ENCODE results near the gene GNAZ. TPM values are rescaled to one million over a fixed set of nuclear protein-coding genes. Genes with fewer than 3 reads are reported as not detected.

The GNAZ gene
- total and polyA plus RNA-seq, 4 donors, result 0.21 to 2.2 (median 0.38) TPM

GRCh38 chr22:23069502-23070357 lies 589 bp upstream of the GNAZ start:
- no peaks in the 10 kb centered on the region for H3K27me3 ChIP-seq (ENCODE audit: control insufficient read depth in 4 of 4, insufficient read depth in 4 of 4, low read length in 3 of 4)
- H3K27ac ChIP-seq (ENCODE audit: low read depth in 1 of 2, low read length in 2 of 2), result no peak overlapping the region
- H3K4me1 ChIP-seq (ENCODE audit: control insufficient read depth in 4 of 4, insufficient read depth in 4 of 4, low read length in 3 of 4), result peaks cover 0 to 14% (median 4%) of the 10 kb centered on the region in 4 donors
- TF ChIP-seq, protein P1, sequence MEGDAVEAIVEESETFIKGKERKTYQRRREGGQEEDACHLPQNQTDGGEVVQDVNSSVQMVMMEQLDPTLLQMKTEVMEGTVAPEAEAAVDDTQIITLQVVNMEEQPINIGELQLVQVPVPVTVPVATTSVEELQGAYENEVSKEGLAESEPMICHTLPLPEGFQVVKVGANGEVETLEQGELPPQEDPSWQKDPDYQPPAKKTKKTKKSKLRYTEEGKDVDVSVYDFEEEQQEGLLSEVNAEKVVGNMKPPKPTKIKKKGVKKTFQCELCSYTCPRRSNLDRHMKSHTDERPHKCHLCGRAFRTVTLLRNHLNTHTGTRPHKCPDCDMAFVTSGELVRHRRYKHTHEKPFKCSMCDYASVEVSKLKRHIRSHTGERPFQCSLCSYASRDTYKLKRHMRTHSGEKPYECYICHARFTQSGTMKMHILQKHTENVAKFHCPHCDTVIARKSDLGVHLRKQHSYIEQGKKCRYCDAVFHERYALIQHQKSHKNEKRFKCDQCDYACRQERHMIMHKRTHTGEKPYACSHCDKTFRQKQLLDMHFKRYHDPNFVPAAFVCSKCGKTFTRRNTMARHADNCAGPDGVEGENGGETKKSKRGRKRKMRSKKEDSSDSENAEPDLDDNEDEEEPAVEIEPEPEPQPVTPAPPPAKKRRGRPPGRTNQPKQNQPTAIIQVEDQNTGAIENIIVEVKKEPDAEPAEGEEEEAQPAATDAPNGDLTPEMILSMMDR (IDR thresholded peaks at IDR 0.05; ENCODE audit: low read depth, low read length, missing input control), result peak; percentile 15
- TF ChIP-seq SP1 (IDR thresholded peaks at IDR 0.05) (peak; percentile 52), ZBTB33 (IDR thresholded peaks at IDR 0.05) (no peak), EGR1 (IDR thresholded peaks at IDR 0.05; ENCODE audit: low read depth in 2 of 2) (no peak), HNF4G (IDR thresholded peaks at IDR 0.05) (no peak), GABPA (IDR thresholded peaks at IDR 0.05 in 1 of 2, conservative IDR thresholded peaks at IDR 0.05 in 1 of 2) (no peak), RXRA (IDR thresholded peaks at IDR 0.05) (peak in 1 of 2 donors; percentile 53), NR2F2 (IDR thresholded peaks at IDR 0.05) (no peak), FOXA2 (IDR thresholded peaks at IDR 0.05) (no peak), RAD21 (IDR thresholded peaks at IDR 0.05) (no peak), FOXA1 (IDR thresholded peaks at IDR 0.05) (no peak), YY1 (IDR thresholded peaks at IDR 0.05) (no peak), MAX (IDR thresholded peaks at IDR 0.05) (no peak), HNF4A (conservative IDR thresholded peaks at IDR 0.05) (no peak), TAF1 (conservative IDR thresholded peaks at IDR 0.05) (no peak), JUND (IDR thresholded peaks at IDR 0.05) (no peak)
- TF ChIP-seq, protein P2, sequence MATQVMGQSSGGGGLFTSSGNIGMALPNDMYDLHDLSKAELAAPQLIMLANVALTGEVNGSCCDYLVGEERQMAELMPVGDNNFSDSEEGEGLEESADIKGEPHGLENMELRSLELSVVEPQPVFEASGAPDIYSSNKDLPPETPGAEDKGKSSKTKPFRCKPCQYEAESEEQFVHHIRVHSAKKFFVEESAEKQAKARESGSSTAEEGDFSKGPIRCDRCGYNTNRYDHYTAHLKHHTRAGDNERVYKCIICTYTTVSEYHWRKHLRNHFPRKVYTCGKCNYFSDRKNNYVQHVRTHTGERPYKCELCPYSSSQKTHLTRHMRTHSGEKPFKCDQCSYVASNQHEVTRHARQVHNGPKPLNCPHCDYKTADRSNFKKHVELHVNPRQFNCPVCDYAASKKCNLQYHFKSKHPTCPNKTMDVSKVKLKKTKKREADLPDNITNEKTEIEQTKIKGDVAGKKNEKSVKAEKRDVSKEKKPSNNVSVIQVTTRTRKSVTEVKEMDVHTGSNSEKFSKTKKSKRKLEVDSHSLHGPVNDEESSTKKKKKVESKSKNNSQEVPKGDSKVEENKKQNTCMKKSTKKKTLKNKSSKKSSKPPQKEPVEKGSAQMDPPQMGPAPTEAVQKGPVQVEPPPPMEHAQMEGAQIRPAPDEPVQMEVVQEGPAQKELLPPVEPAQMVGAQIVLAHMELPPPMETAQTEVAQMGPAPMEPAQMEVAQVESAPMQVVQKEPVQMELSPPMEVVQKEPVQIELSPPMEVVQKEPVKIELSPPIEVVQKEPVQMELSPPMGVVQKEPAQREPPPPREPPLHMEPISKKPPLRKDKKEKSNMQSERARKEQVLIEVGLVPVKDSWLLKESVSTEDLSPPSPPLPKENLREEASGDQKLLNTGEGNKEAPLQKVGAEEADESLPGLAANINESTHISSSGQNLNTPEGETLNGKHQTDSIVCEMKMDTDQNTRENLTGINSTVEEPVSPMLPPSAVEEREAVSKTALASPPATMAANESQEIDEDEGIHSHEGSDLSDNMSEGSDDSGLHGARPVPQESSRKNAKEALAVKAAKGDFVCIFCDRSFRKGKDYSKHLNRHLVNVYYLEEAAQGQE (IDR thresholded peaks at IDR 0.05), result no peak
- TF ChIP-seq, protein P3, sequence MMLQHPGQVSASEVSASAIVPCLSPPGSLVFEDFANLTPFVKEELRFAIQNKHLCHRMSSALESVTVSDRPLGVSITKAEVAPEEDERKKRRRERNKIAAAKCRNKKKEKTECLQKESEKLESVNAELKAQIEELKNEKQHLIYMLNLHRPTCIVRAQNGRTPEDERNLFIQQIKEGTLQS (IDR thresholded peaks at IDR 0.05), result no peak
- DNase-seq (ENCODE audit: low spot score), result peak; percentile 87
- H3K4me3 ChIP-seq (ENCODE audit: low read depth in 1 of 3, low read length in 3 of 3), result peak overlapping the region; percentile 27 to 72 (median 56)
- H3K9me3 ChIP-seq (ENCODE audit: control insufficient read depth in 4 of 4, low read length in 3 of 4), result no peaks in the 10 kb centered on the region
- H3K9ac ChIP-seq (ENCODE audit: low read depth in 1 of 2, low read length in 2 of 2), result no peak overlapping the region
- 5% methylated on average over 74 of the region's 74 CpGs for whole genome bisulfite sequencing
- no peaks in the 10 kb centered on the region for H3K36me3 ChIP-seq (ENCODE audit: control insufficient read depth in 4 of 4, insufficient read depth in 3 of 4, low read depth in 1 of 4, low read length in 3 of 4)
